SHP77 treated with DMSO at 0.1 percent for 48 hours (cell line): Measurements from ENCODE around the gene CD72.
"Not testable (repeated sequence)": the region's sequence is repeated elsewhere in the genome, so short reads cannot be mapped to it uniquely, and the experiment has no call there.

Experiments
- DNase-seq: peaks from one replicate; lab custom pipeline; 2025; lab: John Stamatoyannopoulos, UW

CD72 gene

DNA sequence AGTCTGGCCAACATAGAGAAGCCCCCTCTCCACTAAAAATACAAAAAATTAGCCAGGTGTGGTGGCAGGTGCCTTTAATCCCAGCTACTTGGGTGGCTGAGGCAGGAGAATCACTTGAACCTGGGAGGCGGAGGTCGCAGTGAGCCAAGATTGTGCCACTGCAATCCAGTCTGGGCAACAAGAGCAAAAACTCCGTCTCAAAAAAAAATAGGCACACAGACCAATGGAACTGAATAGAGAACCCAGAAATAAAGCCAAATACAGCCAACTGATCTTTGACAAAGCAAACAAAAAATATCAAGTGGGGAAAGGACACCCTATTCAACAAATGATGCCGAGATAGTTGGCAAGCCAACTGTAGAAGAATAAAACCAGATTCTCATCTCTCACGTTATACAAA lies 29.7 kb downstream of the CD72 start:
- DNase-seq, result not testable (repeated sequence)

- not testable (repeated sequence) for DNase-seq
Observed at GRCh38 chr9:35584681-35585080, 33.5 kb downstream of the CD72 start.

GRCh38 chr9:35583521-35583920 lies 34.7 kb downstream of the CD72 start:
- DNase-seq, result not testable (repeated sequence)

- DNase-seq, result not testable (repeated sequence)
Observed at GRCh38 chr9:35579659-35580227, 38.5 kb downstream of the CD72 start.

GRCh38 chr9:35579130-35579529 lies 39.1 kb downstream of the CD72 start:
- no peak for DNase-seq

- DNase-seq, result no peak
Observed at GRCh38 chr9:35577486-35577885, 40.7 kb downstream of the CD72 start.

DNA sequence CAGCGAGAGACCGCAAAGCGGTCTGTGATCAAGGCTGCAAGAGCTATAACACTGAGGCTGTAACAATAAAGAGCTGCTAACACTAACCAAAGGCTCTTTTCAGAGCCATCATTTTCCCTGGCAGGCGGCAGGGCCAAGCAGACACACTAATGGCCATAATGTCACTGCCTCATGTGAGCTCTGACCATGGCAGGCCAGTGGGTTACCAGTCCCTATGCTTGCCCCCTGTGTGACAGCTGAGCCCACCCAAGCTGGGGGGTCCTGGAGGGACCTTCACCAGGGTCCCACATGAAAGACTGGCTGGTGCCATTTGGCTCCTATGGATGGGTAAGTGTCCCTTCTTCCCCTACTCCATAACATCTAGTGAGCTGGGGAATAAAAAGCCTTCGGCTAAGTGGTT lies 42.7 kb downstream of the CD72 start:
- no peak for DNase-seq

GRCh38 chr9:35574578-35575122 lies 43.6 kb downstream of the CD72 start:
- no peak for DNase-seq

GRCh38 chr9:35570709-35571504 lies 47.3 kb downstream of the CD72 start:
- DNase-seq, result no peak

DNA sequence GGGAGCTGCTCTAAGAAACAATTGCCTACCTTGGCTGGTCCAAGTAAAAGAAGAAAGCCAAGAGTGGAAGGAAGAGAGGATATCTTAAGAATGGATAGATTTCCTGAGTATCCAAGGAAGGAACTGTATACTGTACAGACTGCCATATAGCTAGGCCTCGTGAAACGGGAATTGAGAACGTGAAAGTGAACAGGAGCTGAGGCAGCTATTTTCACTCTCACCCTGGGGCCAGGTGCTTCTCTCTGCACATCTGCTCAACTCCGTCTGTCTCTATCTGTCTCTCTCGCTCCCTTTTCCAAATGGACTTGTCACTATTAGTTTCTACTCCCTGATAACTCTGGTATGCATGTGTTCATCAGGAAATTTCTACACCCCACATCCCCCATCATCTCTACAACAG lies 49.0 kb downstream of the CD72 start:
- DNase-seq, result no peak

DNA sequence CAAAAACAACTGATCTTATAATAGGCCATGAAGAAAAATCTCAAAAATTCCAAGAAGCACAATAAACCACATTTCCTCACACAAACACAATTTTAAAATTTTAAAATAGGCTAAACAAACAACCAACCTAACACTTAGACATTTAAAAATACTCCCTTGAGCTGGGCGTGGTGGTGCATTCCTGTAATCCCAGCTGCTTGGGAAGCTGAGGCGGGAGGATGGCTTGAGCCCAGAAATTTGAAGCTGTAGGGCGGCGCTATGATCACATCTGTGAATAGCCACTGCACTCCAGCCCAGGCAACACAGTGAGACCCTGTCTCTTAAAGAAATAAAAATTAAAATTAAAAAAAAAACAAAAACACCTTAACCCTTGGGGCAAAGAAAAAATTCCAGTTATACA lies 50.0 kb downstream of the CD72 start:
- no peak for DNase-seq

DNA sequence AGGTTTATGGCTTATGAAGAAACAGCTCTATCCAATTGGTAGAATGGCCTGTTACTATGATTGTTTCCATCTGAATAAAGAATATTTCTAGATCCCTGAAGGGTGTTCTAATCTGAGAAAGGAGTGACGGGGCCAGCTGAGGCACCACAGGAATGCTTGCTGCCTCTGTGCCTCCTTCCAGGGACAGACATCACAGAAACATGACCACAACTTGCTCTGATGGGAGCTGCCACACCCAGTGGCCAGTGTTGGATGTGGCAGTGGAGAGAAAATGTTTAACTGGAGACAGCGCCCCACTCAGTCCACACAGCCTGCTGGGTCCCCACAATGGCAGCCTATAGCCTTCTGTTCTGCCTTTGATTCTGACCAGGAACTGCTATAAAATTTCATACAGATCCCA lies 51.8 kb downstream of the CD72 start:
- DNase-seq, result no peak

- no peak for DNase-seq
Observed at GRCh38 chr9:35564658-35565061, 53.6 kb downstream of the CD72 start.

- DNase-seq, result no peak
Observed at GRCh38 chr9:35563791-35564197, 54.4 kb downstream of the CD72 start.

DNA sequence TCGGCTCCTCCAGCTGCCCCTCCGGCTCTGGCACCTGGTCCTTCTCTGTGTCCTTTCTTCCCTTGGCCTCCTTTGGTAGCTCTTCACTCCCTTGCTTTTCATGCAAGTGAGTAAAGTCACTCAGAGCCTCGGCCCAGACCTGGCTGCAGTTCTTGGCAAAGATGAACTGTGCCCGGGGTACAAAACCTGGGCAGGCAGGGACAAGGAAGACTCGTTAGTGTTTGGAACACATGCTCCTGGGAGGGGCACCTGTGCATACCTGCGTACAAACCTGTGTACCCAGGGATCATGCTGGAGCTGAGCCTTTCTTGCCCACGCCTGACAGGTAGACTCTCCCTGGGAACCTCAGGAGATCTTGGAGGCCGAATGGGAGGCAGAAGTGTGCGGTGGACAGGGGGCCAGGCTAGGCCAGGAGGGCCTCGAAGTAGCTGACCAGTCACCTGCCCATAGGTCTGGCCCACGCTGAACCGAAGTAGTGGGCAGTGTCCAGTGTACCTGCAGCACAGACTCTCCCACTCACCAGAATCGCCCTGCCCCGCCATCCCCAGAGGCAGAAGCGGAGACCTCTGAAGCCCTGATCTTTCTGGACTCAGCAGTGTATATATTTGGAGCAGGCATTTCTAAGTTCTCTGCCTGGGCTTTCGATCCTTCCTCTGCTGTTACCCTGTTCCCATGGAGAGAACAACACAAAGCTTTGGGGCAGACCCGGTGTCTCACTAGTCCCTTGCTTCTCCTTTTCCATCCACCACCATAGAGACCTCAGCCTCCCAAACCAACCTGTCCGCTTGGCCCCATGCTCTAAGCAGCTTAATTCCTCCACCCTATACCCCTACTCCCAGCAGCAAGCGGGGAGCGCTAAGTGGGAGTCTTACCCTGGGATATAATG lies 55.1 kb downstream of the CD72 start:
- no peak for DNase-seq

DNA sequence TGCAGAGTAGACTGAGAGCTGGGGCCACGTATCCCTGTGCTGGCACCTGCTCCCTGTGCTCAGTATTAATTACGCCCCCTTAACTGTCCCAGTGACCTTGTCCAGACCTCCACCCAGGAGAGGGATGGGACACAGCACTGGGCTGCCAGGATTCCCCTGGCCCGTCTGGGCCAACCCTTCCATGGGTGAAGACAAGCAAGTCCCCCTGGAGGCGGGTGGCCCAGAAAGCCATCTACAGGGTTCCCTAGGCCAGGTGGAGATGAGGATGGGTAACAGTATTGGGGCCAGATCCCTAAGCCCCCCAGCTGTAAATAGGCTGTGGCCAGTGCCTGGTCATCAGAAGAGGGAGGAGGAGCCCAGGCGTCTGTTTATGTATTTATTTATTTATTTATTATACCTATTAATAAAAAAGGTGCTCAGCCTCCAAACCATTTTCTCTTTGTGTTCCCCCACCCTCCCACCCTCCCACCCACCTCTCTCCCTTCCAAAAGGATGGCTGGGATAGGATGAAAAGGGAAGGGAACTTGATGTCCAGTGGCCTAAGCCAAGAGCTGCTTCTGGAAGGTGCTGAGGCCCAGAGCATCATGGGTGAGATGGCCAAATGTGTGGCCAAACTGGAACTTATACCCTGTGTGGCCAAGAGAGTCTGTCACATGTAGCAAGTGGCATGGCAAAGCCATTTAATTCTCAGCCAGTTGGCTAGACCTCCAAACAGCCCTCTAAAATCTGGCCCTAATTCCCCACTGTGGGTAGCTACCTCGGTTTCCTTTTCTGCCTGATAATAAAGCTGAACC lies 56.5 kb downstream of the CD72 start:
- DNase-seq, result no peak

- DNase-seq, result no peak
Observed at GRCh38 chr9:35560625-35561337, 57.4 kb downstream of the CD72 start.
